Transverse colon (tissue), 4 donors: ENCODE results near the gene IFITM1.

ENCODE experiments used
- CTCF ChIP-seq, 5 experiments: fragments of 200-600 bp in 3 of 5; fragments of 450-650 bp in 2 of 5; sonication (generic) in 3 of 5; IDR thresholded peaks; 1 replicate in 2 of 5; 2 replicates in 3 of 5; pipeline ENCODE4 v1.5.1; 2016 to 2017; ENCODE audit warnings: antibody characterized with exemption in 5 of 5, inconsistent platforms in 3 of 5, mild to moderate bottlenecking in 2 of 5, moderate library complexity in 1 of 5
- POLR2A ChIP-seq: fragments of 450-650 bp; IDR thresholded peaks from one replicate; pipeline ENCODE4 v1.6.1; 2016; ENCODE audit warnings: antibody characterized with exemption, mild to moderate bottlenecking, moderate library complexity
- POLR2AphosphoS5 ChIP-seq, 3 donors: sonication (generic); formaldehyde crosslinking; IDR thresholded peaks; one replicate each; pipeline ENCODE4 v1.6.1; 2016; ENCODE audit warnings: antibody characterized with exemption in 3 of 3

- TF ChIP-seq POLR2AphosphoS5 (IDR thresholded peaks at IDR 0.05), result no peak
- no peak for TF ChIP-seq CTCF (IDR thresholded peaks at IDR 0.05)
- no peak for TF ChIP-seq POLR2A
Observed at GRCh38 chr11:285894-286220, 28.0 kb upstream of the IFITM1 start.
